ENCODE measurements around the gene CYP1B1.

The CYP1B1 gene

GRCh38 chr2:38075507-38076151 lies at the start of gene CYP1B1:
TSS of gene CYP1B1 (minus strand) at chr2:38076151. CDS start at chr2:38075388, 763 bp downstream.
- DNase-seq (ENCODE audit: extremely low read depth, low read depth), result no peak

DNA sequence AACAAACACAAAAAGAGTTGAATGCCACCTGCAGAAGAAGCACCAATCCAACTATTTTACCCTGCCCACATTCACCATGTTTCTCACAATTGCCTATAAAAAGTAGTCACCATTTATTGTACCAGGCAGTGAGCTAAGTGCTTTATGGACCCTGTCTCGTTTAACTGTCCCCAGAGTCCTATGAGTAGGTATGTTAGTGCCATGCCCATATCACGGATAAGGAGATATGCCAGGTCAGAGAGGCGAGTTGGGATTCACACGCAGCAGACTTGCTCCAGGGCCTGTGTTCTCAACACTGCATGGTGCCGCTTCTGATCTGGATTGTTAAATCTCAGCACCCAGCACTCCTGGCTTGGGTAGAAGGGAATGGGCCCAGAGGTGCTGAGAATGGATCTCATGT lies 49.1 kb upstream of the CYP1B1 start:
- no peak for DNase-seq (ENCODE audit: extremely low read depth, low read depth)
- no peak overlapping the region for H3K4me3 ChIP-seq (replicated peaks; ENCODE audit: low read depth, low read length)
- TF ChIP-seq, protein P1, sequence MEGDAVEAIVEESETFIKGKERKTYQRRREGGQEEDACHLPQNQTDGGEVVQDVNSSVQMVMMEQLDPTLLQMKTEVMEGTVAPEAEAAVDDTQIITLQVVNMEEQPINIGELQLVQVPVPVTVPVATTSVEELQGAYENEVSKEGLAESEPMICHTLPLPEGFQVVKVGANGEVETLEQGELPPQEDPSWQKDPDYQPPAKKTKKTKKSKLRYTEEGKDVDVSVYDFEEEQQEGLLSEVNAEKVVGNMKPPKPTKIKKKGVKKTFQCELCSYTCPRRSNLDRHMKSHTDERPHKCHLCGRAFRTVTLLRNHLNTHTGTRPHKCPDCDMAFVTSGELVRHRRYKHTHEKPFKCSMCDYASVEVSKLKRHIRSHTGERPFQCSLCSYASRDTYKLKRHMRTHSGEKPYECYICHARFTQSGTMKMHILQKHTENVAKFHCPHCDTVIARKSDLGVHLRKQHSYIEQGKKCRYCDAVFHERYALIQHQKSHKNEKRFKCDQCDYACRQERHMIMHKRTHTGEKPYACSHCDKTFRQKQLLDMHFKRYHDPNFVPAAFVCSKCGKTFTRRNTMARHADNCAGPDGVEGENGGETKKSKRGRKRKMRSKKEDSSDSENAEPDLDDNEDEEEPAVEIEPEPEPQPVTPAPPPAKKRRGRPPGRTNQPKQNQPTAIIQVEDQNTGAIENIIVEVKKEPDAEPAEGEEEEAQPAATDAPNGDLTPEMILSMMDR (IDR thresholded peaks at IDR 0.05; ENCODE audit: low read depth, low read length, missing control alignments), result no peak

More at GRCh38 chr2:38075507-38076151, at the start of gene CYP1B1:
- TF ChIP-seq, protein P1 (IDR thresholded peaks at IDR 0.05; ENCODE audit: low read depth, low read length, missing control alignments), result no peak
- H3K4me3 ChIP-seq (replicated peaks; ENCODE audit: low read depth, low read length), result peak within 1 kb of the TSS; percentile 48

- no peak overlapping the region for H3K4me3 ChIP-seq (replicated peaks; ENCODE audit: low read depth, low read length)
- DNase-seq (ENCODE audit: extremely low read depth, low read depth), result no peak
- TF ChIP-seq, protein P1 (IDR thresholded peaks at IDR 0.05; ENCODE audit: low read depth, low read length, missing control alignments), result no peak
Measured at GRCh38 chr2:38123911-38124310, 48.0 kb upstream of the CYP1B1 start.

- TF ChIP-seq, protein P1 (IDR thresholded peaks at IDR 0.05; ENCODE audit: low read depth, low read length, missing control alignments), result no peak
- no peak overlapping the region for H3K4me3 ChIP-seq (replicated peaks; ENCODE audit: low read depth, low read length)
- no peak for DNase-seq (ENCODE audit: extremely low read depth, low read depth)
Measured at GRCh38 chr2:38122344-38122743, 46.4 kb upstream of the CYP1B1 start.

- no peak overlapping the region for H3K4me3 ChIP-seq (replicated peaks; ENCODE audit: low read depth, low read length)
- no peak for DNase-seq (ENCODE audit: extremely low read depth, low read depth)
- TF ChIP-seq, protein P1 (IDR thresholded peaks at IDR 0.05; ENCODE audit: low read depth, low read length, missing control alignments), result no peak
Measured at GRCh38 chr2:38121481-38121880, 45.5 kb upstream of the CYP1B1 start.

DNA sequence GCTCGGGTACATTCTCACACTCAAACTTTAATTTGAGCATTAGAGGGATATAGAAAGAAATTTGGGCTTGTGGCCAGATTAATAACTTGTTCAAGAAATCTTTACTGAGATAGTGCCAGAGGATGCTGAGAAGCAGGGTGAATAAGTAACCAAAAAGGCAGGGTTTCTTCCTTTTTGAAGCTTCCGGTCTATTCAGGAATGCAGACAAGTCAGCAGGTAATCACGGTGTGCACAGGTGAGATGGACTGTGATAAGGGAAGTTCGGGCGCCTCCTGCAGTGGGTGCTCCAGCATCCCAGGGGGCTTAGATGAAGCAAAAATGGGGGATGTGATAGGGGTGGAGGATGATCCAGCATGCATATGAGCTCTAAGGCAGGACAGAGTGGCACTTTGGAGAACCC lies 44.9 kb upstream of the CYP1B1 start:
- DNase-seq (ENCODE audit: extremely low read depth, low read depth), result no peak
- H3K4me3 ChIP-seq (replicated peaks; ENCODE audit: low read depth, low read length), result no peak overlapping the region
- TF ChIP-seq, protein P1 (IDR thresholded peaks at IDR 0.05; ENCODE audit: low read depth, low read length, missing control alignments), result no peak

DNA sequence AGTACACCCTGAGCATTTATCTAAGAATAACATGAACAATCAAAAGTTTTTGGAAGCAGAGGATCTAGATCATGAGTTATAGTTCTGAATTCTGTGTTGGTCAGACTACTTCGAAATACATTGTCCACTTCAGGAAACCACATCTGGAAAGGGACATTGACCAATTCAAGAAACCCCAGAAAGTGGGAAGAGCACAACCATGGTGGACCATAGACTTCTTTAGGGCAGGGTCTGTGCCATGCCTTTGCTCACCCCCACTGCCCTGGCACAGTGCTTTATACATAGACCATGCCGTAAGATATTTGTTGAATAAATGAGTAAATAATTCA lies 44.3 kb upstream of the CYP1B1 start:
- H3K4me3 ChIP-seq (replicated peaks; ENCODE audit: low read depth, low read length), result no peak overlapping the region
- TF ChIP-seq, protein P1 (IDR thresholded peaks at IDR 0.05; ENCODE audit: low read depth, low read length, missing control alignments), result no peak
- no peak for DNase-seq (ENCODE audit: extremely low read depth, low read depth)
